CD14-positive monocyte (primary cell): ENCODE results near the gene FGF21. TPM values are rescaled to one million over a fixed set of nuclear protein-coding genes. Genes with fewer than 3 reads are reported as not detected.

Experiments used
- DNase-seq, 3 donors: peaks; one replicate each; pipeline ENCODE4 v3.0.0-alpha.2; 2011 to 2022
- H2AFZ ChIP-seq: 2 replicates; pipeline ENCODE4 v1.6.0; 2012; ENCODE audit warnings: mild to moderate bottlenecking, low read depth, low read length, inconsistent platforms; ENCODE audit not compliant: insufficient read depth, poor library complexity, severe bottlenecking
- H3K27ac ChIP-seq, 2 donors: 1 replicate in 1 of 2; 2 replicates in 1 of 2; pipeline ENCODE4 v1.5.1; 2012 to 2013; ENCODE audit warnings: low read length in 2 of 2, control low read depth in 1 of 2, inconsistent platforms in 1 of 2, low read depth in 1 of 2, mild to moderate bottlenecking in 1 of 2
- H3K27me3 ChIP-seq, 2 donors: one replicate each; pipeline versions ENCODE4 v1.6.0 to v1.6.1; 2011 to 2013; ENCODE audit warnings: low read length in 2 of 2; ENCODE audit not compliant: control insufficient read depth in 2 of 2, insufficient read depth in 2 of 2
- H3K36me3 ChIP-seq, 2 donors: replicated peaks in 1 of 2; 1 replicate in 1 of 2; 2 replicates in 1 of 2; pipeline versions ENCODE4 v1.5.1 to v1.6.1; 2012 to 2013; ENCODE audit warnings: low read length in 2 of 2, control low read depth in 1 of 2, inconsistent platforms in 1 of 2, mild to moderate bottlenecking in 1 of 2; ENCODE audit not compliant: insufficient read depth in 2 of 2, control insufficient read depth in 1 of 2
- H3K4me1 ChIP-seq, 2 donors: 1 replicate in 1 of 2; 2 replicates in 1 of 2; pipeline versions ENCODE4 v1.5.1 to v1.6.1; 2012 to 2013; ENCODE audit warnings: low read length in 2 of 2, control low read depth in 1 of 2, inconsistent platforms in 1 of 2, mild to moderate bottlenecking in 1 of 2, moderate library complexity in 1 of 2; ENCODE audit not compliant: insufficient read depth in 2 of 2, control insufficient read depth in 1 of 2
- H3K4me2 ChIP-seq: replicated peaks from 2 replicates; pipeline ENCODE3; 2012; ENCODE audit warnings: low read length, moderate library complexity, mild to moderate bottlenecking; ENCODE audit not compliant: poor library complexity, severe bottlenecking; ENCODE audit errors: extremely low read depth
- H3K4me3 ChIP-seq, 3 experiments: fragments of 200-600 bp in 1 of 3; sonication (generic) in 1 of 3; replicated peaks in 1 of 3; 1 replicate in 2 of 3; 2 replicates in 1 of 3; pipeline ENCODE4 v1.5.1; 2011 to 2013; ENCODE audit warnings: low read length in 3 of 3, mild to moderate bottlenecking in 3 of 3, control low read depth in 2 of 3, low read depth in 2 of 3, inconsistent platforms in 1 of 3, moderate library complexity in 1 of 3
- H3K79me2 ChIP-seq: 2 replicates; pipeline ENCODE4 v1.6.0; 2012; ENCODE audit warnings: mild to moderate bottlenecking, control low read depth, inconsistent platforms, low read length, moderate library complexity; ENCODE audit not compliant: insufficient read depth
- H3K9ac ChIP-seq: 2 replicates; pipeline ENCODE4 v1.6.0; 2017; ENCODE audit warnings: low read length, mild to moderate bottlenecking; ENCODE audit not compliant: insufficient read depth, poor library complexity, severe bottlenecking
- H3K9me3 ChIP-seq, 2 donors: replicated peaks in 1 of 2; 1 replicate in 1 of 2; 2 replicates in 1 of 2; pipeline versions ENCODE4 v1.5.1 to v1.6.1; 2012 to 2013; ENCODE audit warnings: low read length in 2 of 2, control low read depth in 1 of 2; ENCODE audit not compliant: control insufficient read depth in 1 of 2, insufficient read depth in 1 of 2
- H4K20me1 ChIP-seq: 2 replicates; pipeline ENCODE4 v1.6.0; 2012; ENCODE audit warnings: mild to moderate bottlenecking, low read length, control low read depth, moderate library complexity; ENCODE audit not compliant: insufficient read depth
- H3K27ac Mint-ChIP-seq, 7 donors: one replicate each; pipeline ENCODE4 v1.8.0; 2020; ENCODE audit warnings: mild to moderate bottlenecking in 7 of 7, mixed read lengths in 7 of 7, moderate library complexity in 6 of 7, inconsistent platforms in 2 of 7
- H3K27me3 Mint-ChIP-seq, 3 donors: one replicate each; pipeline ENCODE4 v1.8.0; 2021 to 2022; ENCODE audit warnings: low read depth in 3 of 3, mild to moderate bottlenecking in 3 of 3, mixed read lengths in 3 of 3, moderate library complexity in 3 of 3, inconsistent platforms in 1 of 3
- H3K36me3 Mint-ChIP-seq, 2 donors: one replicate each; pipeline ENCODE4 v1.8.0; 2020; ENCODE audit warnings: mixed read lengths in 2 of 2, inconsistent platforms in 1 of 2, mild to moderate bottlenecking in 1 of 2
- H3K4me1 Mint-ChIP-seq: one replicate; pipeline ENCODE4 v1.8.0; 2020; ENCODE audit warnings: mild to moderate bottlenecking, mixed read lengths
- H3K4me3 Mint-ChIP-seq, 2 donors: one replicate each; pipeline ENCODE4 v1.8.0; 2020; ENCODE audit warnings: mild to moderate bottlenecking in 2 of 2, mixed read lengths in 2 of 2, moderate library complexity in 1 of 2
- H3K9me3 Mint-ChIP-seq, 7 donors: one replicate each; pipeline ENCODE4 v1.8.0; 2020 to 2022; ENCODE audit warnings: mixed read lengths in 7 of 7, mild to moderate bottlenecking in 6 of 7, moderate library complexity in 6 of 7, inconsistent platforms in 2 of 7
- CTCF ChIP-seq: fragments of 200-600 bp; IDR thresholded peaks from one replicate; pipeline ENCODE4 v1.8.0; 2022; ENCODE audit warnings: antibody characterized with exemption, mild to moderate bottlenecking
- WGBS: methylation state at CpG from one replicate; pipeline ENCODE4 v1.1.5; 2013; ENCODE audit warnings: missing lambda C conversion rate; ENCODE audit not compliant: insufficient coverage; 5-methylcytosine and 5-hydroxymethylcytosine counted together
- intact Hi-C, 2 donors: fragments of 100-400 bp; cut with micrococcal nuclease; formaldehyde crosslinking; loops; one replicate each; pipeline versions ENCODE4 v1.15.0 to v1.15.1; 2023
- polyA plus RNA-seq, 3 donors: library from polyadenylated mRNA; depleted of rRNA in 1 of 3; unstranded in 2 of 3; stranded (reverse) in 1 of 3; fragments of 300-500 nt in 2 of 3; fragments of >200 nt in 1 of 3; fragmentation: Illumina TruSeq in 2 of 3; gene quantifications; 1 replicate in 2 of 3; 2 replicates in 1 of 3; pipeline ENCODE4 v1.2.3, GENCODE V29; 2012 to 2021

FGF21 gene
- polyA plus RNA-seq, 3 donors = not detected

DNA sequence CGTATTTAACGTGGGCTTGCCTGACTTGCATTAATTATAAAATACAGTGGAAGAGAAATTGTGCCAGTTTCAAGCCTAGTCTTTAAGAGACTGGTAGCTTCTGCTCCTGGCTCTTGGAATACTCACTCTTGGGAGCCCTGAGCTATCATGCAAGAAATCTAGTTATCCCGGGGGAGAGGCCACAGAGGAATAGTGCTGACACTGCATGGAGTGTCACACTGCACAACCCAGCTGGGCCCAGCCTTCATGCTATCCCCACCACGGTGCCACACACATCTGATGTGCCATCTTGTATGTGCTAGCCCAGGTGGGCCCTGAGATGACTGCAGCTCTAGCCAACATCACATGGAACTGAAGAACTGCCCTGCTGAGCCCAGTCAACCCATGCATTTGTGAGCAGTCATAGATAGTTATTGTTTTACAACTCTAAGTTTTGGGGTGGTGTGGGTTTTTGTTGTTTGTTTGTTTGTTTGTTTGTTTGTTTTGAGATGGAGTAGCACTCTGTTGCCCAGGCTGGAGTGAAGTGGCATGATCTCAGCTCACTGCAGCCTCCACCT lies 44.1 kb upstream of the FGF21 start:
- no peaks in the 10 kb centered on the region for H3K36me3 ChIP-seq
- peaks cover 6% of the 10 kb centered on the region in 3 donors for H3K27me3 Mint-ChIP-seq
- H2AFZ ChIP-seq = no peak overlapping the region
- no peaks in the 10 kb centered on the region for H3K79me2 ChIP-seq
- H3K4me3 Mint-ChIP-seq = no peak overlapping the region
- intact Hi-C loops = loop anchor here in 1 of 2 donors (10.0 kb wide), 1 partner anchor 66 kb away; the partner anchor contains the start of gene CA11
- no peak overlapping the region for H3K9ac ChIP-seq
- DNase-seq = no peak
- H3K27me3 ChIP-seq = peaks cover 0 to 2% of the 10 kb centered on the region in 2 donors
- WGBS = 92% methylated on average over 2 of the region's 4 CpGs
- H3K9me3 Mint-ChIP-seq = peaks cover 0 to 14% (median 6%) of the 10 kb centered on the region in 7 donors
- no peak overlapping the region for H3K4me3 ChIP-seq
- no peak overlapping the region for H3K27ac Mint-ChIP-seq
- H3K4me1 ChIP-seq = peaks cover 19 to 21% of the 10 kb centered on the region in 2 donors
- H3K9me3 ChIP-seq = peaks cover 0 to 9% of the 10 kb centered on the region in 2 donors
- H3K4me1 Mint-ChIP-seq = peaks cover 14% of the 10 kb centered on the region
- no peaks in the 10 kb centered on the region for H4K20me1 ChIP-seq
- no peaks in the 10 kb centered on the region for H3K36me3 Mint-ChIP-seq
- no peak for TF ChIP-seq CTCF
- no peak overlapping the region for H3K4me2 ChIP-seq
- no peak overlapping the region for H3K27ac ChIP-seq

DNA sequence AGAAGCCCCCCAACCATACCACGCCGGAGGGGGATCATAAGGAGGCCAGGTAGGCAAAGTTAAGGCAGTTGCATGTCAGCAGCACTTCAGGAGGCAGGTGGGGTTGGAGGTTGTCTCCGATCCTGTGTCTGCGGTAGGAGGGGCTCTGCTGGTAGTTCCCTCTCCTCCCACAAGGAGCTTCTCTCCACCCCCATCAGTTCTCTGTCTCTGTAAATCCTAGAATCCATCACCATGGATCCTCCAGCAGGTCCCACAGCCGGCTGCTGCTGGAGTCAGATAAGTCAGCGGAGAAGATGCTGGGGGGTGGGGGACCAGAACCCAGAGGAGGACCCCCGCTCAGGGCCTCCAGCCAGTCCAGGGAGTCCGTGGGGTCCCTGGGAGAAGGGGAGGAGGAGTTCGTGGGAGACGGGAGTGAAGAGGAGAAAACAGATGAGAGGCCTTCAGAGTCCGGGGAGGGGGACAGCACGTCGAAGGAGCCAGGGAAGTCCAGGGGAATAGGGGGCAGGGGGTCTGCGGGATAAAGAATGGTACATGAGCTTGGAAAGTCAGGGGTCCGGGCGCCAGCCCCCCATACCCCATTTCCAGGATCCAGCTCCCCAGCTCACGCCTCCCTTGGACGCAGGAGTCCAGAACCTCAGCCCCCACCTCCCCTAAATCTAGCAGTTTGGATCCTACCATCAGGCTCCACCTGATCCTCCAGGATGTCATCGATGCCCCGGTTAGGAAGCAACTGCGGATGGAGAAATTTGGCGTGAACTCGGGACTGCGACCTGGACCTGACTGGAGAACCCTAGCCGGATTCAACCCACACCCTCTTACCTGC lies 42.1 kb upstream of the FGF21 start:
- no peak overlapping the region for H3K9ac ChIP-seq
- intact Hi-C loops = loop anchor here in 1 of 2 donors (10.0 kb wide), 1 partner anchor 68 kb away; the partner anchor contains the start of gene CA11
- peaks cover 0 to 9% of the 10 kb centered on the region in 2 donors for H3K9me3 ChIP-seq
- H3K36me3 ChIP-seq = no peaks in the 10 kb centered on the region
- no peak overlapping the region for H3K27ac ChIP-seq
- H2AFZ ChIP-seq = peak overlapping the region; percentile 99
- peaks cover 0 to 14% (median 4%) of the 10 kb centered on the region in 7 donors for H3K9me3 Mint-ChIP-seq
- 12% methylated on average over 15 of the region's 25 CpGs for WGBS
- H3K4me3 Mint-ChIP-seq = peak overlapping the region; percentile 79 to 80
- H3K4me3 ChIP-seq = peak overlapping the region; percentile 42 to 86 (median 67)
- peaks cover 6 to 10% (median 6%) of the 10 kb centered on the region in 3 donors for H3K27me3 Mint-ChIP-seq
- H3K79me2 ChIP-seq = no peaks in the 10 kb centered on the region
- no peaks in the 10 kb centered on the region for H4K20me1 ChIP-seq
- peak overlapping the region in 2 of 7 donors; percentile 55 to 85 for H3K27ac Mint-ChIP-seq
- peaks cover 14% of the 10 kb centered on the region for H3K4me1 Mint-ChIP-seq
- DNase-seq = no peak
- H3K36me3 Mint-ChIP-seq = no peaks in the 10 kb centered on the region
- no peak for TF ChIP-seq CTCF
- H3K4me1 ChIP-seq = peaks cover 19 to 21% of the 10 kb centered on the region in 2 donors
- H3K4me2 ChIP-seq = peak overlapping the region; percentile 86
- peaks cover 0 to 2% of the 10 kb centered on the region in 2 donors for H3K27me3 ChIP-seq
